Stimulated activated CD4-positive, alpha-beta T cell treated with anti-CD3 and anti-CD28 coated beads, Interleukin-4, amount 100 ng/mL, for 4 hours (primary cell): ENCODE data around the gene HHLA2.
"Not testable (repeated sequence)": the region's sequence is repeated elsewhere in the genome, so short reads cannot be mapped to it uniquely, and the experiment has no call there.

Source experiments
- DNase-seq, 2 experiments: peaks; one replicate each; pipeline ENCODE4 v3.0.0-alpha.2; 2020

HHLA2 gene, protein sequence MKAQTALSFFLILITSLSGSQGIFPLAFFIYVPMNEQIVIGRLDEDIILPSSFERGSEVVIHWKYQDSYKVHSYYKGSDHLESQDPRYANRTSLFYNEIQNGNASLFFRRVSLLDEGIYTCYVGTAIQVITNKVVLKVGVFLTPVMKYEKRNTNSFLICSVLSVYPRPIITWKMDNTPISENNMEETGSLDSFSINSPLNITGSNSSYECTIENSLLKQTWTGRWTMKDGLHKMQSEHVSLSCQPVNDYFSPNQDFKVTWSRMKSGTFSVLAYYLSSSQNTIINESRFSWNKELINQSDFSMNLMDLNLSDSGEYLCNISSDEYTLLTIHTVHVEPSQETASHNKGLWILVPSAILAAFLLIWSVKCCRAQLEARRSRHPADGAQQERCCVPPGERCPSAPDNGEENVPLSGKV

DNA sequence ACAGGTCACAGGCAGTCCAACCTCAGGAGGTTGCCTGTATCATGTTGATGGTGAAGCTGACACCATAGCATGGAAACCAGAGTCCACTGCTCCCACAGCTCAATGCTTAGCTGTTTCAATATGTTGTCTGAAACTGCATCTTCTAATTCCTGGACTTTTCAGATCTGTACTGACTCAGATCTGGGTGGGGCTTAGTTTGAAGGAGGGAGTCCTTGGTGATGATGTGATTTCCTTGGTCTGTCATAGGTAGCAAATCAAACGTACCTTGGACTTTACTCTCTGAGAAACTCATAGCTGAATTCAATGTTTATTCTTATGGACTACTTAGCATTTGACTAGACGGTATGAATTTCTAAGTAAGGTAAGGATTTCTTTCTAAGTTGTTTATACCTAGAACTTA is at the start of gene HHLA2:
Gene HHLA2 (plus strand): TSS at position 310 of the 400 bp plus-strand sequence. CDS start 55,266 bp downstream, outside the sequence.
- no peak for DNase-seq

DNA sequence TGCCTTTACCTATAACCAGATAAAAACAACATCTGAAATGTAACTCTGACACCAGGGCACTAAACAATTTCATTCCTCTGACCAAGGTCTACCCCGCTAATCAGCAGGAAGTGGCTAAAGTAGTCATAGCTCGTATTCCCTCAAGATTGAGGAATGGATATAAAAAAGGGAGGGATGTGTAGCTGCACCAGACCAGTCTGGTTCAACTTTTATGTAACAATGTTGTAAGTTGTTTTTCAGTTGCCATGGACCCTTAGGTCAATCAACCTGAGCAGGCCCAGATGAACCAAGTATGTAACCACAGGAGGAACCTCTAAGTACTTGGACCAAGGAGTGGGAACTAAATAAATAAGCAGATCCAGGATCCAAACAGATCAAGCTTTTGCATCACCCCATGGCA is 45.7 kb upstream of the HHLA2 start:
- DNase-seq, result no peak

DNA sequence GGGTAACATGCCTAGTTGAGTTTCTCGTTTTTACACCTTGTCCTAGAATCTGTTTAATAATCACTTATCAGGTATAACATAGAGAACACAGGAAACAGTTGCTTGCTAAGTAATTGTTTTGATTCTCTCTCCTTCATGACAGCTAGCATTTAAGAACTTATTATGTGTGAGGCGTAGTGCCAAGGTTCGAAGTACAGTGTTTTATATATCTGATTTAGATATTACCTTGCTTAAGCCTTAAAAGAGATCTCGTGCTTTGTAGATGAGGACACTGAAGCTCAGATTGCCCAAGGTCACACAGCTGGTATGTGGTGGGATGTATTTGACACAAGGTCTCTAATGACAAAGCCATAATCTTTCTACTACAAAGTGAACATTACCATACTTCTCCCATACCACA is 45.1 kb upstream of the HHLA2 start:
- DNase-seq, result no peak

DNA sequence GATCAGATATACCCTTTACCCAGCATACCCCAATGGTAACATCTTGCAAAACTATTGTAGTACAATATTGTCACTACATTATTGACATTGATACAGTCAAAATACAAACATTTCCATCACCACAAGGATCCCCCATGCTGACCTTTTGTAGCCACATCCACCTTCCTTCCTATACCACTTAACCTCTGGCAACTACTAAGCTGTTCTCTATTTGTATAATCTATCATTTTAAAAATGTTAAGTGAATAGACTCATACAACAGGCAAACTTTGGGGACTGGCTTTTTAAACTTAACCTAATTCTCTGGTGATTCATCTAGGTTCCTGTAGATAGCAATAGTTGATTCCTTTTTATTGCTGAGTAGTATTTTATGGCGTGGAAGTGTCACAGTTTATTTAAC is 44.5 kb upstream of the HHLA2 start:
- no peak for DNase-seq

DNA sequence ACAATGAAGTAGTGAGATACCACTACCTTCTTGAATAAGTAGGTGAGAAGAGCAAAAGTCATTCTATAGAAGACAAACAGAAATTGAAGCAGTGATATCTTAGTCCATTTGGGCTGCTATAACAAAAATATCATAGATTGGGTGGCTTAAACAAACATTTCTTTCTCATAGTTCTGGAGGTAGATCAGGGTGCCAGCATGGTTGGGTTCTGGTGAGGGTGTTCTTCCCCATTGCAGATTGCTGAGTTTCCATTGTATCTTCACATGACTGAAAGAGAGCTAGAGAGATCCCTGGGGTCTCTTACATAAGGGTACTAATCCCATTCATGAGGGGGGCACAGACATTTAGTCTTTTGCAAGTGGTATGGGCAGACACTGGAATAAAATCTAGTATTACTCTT is 41.2 kb upstream of the HHLA2 start:
- no peak for DNase-seq

DNA sequence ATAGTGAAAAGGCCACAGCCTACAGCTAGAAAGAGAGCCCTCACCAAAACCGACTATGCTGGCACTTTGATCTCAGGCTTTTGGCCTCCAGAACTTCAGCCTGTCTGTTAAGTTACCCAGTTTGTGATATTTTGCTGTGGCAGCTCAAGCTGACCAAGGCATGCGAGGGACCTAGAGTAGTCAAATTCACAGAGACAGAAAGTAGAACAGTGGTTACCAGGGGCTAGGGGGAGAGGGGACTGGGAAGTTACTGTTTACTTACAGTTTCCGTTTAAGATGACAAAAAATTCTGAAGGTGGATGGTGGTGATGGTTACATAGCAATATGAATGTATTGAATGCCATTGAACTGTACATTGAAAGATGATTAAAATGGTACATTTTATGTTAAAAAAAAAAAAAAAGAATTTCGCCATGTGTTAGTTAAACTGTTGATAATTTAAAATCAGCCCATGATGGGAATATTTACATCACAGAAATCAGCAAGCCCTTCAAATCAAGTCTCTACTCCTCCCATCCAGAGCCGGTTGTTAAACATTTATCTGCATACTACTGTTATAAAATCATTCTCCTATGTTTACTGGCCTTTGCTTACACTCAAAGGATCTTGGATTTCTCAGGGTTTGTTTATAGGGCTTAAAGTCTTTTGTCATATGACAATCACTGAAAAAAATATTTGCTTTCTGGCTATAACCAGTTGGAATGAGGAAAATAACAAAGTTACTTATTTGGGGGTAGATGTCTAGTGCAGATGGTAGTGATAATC is 31.6 kb upstream of the HHLA2 start:
- not testable (repeated sequence) for DNase-seq

DNA sequence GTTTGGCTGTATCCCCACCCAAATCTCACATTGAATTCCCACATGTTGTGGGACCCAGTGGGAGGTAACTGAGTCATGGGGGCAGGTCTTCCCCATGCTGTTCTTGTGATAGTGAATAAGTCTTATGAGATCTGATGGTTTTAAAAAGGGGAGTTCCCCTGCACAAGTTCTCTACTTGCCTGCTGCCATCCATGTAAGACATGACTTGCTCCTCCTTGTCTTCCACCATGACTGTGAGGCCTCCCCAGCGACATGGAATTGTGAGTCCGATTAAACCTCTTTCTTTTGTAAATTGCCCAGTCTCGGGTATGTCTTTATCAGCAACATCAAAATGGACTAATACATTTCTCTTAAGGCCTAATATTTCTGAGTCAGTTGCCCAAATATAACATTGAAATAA is 28.1 kb upstream of the HHLA2 start:
- not testable (repeated sequence) for DNase-seq

DNA sequence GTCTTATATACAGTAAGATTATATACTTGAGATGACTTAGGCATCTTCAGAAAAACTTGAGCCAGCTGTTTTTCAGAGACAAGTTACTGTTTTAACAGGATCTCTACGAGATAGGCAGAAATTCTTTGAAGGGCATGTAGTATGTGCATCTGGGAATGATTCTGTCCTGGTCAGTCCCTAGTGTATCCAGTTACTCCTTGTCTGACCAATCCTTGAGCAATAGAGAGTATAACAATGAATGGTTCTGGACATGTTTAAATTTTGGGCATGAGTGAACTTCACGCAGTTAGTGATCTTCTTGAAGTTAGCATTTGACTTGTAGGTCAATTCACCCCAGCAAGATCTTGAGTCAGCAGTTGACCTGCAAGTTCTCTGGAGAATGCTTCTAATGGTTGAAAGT is 24.7 kb upstream of the HHLA2 start:
- no peak for DNase-seq

DNA sequence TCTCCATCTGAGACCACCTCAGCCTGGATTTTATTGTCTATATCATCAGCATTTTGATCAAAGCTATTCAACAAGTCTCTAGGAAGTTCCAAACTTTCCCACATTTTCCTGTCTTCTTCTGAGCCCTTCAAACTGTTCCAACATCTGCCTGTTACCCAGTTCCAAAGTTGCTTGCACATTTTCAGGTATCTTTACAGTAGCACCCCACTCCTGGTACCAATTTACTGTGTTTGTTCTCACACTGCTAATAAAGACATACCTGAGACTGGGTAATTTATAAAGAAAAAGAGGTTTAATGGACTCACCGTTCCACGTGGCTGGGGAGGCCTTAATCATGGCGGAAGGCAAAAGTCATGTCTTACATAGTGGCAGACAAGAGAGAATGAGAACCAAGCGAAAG is 17.3 kb upstream of the HHLA2 start:
- DNase-seq, result not testable (repeated sequence)

DNA sequence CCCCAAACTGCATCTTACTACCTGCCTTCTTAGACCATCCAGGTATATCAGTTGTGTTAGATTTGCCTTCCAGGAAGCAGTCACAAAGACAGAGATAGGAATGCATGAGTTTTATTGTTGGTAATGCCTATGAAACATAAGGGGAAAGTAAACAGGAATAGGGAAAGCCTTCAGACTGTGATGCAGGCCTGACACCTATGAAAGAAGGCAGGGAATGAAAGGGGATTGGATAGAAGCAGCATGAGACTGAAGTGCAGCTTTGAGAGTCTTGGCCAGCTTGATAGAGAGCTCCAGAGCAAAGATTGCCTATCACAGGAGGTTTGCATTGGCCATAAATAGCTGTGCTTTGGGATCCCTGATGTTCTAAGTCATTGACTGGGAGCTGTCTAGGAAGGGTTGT is 15.9 kb upstream of the HHLA2 start:
- no peak for DNase-seq

DNA sequence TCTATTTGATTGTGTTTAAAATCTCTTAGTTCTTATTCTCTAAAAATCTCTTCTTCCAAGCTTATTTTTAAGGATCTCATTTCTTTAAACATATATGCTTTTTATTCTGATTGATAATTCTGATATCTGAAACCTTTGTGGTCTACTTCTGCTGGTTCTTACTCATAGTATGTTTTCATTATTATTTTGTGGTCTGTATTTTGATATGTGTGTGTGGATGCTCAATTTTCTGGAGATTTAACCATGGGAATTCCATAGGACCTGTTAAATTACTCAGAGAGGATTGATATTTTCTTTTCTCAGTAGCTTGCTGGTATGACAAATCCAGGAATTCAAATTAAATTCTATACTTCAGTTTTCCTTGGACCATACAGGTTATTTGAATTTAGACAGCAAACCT is 14.7 kb upstream of the HHLA2 start:
- DNase-seq, result no peak

DNA sequence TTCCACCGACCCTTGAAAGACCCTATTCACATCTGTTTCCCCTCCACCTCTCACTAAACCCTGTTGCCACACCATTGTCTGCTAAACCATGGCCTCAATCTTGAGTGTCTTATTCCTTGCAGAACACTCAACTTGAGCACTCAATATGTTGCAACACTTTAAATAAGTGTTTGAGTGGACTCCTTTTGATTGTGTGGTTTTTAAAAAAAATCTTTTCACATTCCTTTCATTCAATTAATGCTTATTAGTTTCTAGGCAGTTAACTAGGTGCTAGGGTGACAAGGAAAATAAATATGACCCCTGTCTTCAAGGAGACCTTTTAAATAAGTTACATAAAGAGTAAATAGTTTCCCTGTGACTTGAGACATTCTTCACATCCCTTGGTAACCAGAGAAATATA is 13.3 kb upstream of the HHLA2 start:
- DNase-seq, result no peak

DNA sequence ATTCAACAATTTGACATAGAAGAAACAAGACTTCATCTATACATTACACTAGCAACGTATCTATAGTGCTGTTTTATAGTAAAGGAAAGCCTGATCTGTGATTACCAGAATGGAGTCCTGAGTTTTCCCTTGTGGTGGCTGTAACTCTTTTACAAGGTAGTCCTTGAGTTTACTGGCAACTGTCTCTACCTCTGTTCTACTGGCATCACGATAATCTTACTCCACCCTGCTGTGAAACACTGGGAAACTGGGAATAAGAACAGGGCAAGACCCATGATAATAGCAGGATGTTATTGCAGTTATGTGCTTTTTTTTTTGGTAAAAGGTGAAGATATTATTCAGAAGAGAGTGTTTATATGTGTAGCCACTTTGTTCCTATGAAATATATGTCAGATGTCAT is 12.4 kb upstream of the HHLA2 start:
- DNase-seq, result no peak

DNA sequence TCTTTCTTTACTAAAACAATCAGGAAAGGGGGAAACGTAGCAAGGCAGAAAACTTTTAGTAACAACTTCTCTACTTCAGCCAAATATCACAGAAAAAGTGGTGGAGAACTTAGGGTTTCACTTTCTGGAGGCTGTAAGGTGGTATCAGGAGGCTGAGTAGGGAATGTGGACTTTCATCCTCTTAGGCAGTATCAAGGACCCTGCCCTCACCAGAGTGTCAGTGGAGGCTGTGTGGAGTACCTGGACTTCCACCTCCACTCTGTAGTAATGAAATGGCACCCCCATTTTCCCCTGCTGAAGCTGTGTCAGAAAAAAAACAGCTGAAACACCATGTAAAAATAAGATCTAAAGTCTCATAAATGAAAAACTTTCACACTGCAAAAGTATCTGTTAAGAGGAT is 11.2 kb upstream of the HHLA2 start:
- no peak for DNase-seq

DNA sequence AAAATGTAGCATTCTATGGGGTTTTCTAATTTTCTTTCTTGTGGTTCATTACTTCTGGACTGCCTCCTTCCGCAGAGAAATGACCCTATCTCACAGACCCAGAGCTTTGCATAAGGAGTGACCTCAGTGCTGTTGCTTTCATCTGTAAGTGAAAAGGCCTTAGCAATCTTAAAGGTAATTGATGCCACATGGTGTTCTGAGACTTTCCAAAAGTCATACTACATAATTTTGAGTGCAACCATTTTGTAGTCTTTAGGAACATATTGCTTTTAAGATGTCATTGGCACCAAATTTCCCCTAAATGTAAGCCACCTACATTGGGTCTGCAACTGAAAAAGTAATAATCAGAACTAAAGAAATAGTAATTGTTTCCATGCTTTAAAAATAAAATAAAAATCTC is 9.2 kb upstream of the HHLA2 start:
- no peak for DNase-seq

DNA sequence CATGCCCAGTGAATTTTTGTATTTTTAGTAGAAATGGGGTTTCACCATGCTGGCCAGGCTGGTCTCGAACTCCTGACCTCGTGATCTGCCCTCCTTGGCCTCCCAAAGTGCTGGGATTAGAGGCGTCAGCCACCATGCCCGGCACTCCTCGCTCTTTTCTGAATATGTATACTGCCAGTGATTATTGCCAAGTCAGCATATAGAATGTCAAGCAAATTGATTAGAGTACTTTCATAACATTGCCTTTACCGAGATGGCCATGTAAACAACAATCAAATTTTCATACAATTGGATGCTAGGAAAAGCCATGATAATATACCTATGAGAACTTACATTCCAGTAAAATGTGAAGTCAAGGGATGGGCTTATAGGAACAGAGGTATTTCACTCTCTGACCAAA is 8.2 kb upstream of the HHLA2 start:
- not testable (repeated sequence) for DNase-seq

DNA sequence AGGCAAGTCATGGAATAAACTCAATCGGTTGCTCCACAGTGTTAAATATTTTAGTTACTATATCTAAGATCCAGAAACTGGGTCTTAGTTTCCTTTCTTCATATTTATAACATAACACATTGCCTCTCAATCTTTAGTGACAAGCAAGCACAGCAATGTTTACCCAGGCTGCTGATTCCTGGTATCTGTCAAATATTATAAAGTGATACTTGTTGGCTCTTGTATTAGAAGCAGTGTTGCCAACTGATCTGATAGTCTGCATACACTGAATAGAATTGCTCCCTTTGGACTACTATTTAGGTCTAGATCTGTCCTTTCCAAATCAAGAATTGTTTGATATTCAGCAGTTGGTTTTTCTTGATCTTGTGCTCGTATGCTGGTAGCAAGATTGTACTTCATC is 7.2 kb upstream of the HHLA2 start:
- DNase-seq, result no peak

DNA sequence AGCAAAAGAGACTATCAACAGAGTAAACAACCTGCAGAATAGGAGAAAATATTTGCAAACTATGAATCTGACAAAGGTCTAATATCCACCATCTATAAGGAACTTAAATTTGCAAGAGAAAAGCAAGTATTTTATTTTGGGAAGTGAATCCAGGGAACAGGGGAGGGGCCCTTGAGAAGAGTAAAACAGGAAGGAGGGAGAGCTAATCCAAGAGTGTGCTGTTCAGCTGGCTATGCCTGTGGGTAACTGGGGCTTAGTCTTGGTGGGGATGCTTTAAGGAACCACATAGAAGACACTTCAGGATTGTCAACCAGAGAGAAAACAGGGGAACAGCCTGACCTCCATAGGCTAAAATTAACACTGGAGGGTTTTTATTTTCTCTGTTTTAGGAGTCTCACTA is 3.9 kb upstream of the HHLA2 start:
- DNase-seq, result no peak

DNA sequence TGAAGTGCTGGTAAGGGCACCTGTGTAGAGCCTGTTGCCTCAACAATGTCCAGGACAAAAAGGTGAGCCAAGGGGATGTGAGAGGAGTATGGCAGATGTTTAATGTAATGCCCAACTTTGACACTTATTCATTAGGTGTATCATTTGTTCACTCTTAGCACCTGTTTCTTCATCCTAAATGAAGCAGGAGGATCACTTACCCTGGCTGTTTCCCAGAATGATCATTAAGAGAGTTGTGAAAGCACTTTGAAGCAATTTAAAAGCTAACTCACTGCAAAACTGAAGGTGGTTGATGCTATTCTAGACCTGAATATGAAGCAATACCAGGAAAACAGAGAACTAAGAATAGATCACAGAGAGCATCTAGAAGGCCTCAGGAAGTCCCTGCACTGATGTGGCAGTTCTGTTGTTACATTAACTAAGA is 3.4 kb upstream of the HHLA2 start:
- no peak for DNase-seq

DNA sequence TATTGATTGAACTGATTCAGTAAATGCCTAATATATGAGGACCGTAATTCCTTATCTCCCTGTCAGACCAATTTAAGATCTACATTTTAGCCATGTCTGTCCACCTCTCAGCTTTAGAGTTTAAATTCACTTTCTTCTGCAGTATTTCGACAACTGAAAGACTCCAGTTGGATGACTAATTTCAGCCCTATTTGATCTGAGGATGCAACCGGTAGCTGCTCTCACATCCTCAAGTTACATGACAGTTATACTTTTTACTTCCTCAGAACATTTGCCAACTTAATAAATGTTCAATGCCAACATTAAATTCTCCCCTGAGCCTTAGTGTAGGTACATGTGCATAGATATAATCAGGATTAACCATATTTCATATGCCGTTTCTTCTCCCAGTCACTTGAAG is 2.5 kb upstream of the HHLA2 start:
- no peak for DNase-seq

DNA sequence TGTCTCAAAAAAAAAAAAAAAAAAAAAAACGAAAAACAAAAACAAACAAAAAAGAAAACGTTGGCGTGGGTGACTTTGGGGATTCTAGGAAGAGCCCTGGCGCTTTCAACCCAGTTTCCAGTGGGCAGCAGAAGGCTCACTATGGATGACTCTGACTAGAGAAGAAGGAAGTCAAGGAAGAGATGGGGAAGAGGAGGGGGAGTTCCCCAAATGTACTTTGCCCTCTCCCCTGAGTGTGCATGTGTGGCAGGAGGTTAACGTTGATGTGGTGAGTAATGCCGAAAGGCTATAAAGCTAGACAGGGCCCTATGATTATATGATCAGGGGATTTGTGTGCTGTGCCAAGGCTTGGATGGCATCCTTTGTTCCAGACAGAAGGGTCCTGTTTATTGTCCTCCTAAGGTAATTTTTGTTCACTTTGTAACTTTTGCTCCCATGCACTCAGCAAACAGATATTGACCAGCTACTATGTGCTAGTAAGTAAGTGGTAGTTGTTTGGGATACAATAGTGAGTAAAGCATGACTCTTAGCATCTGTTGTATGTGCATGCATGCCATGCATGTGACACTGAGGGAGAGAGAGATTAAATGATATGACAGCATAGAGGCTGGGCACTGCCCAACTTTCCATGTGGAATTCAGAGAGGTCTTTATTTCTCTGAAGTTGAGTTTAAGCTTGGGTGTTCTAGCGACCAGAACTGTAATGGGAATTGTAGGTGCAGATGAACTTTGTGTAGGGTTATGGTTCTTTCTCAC is 750 bp upstream of the HHLA2 start:
- DNase-seq, result no peak

DNA sequence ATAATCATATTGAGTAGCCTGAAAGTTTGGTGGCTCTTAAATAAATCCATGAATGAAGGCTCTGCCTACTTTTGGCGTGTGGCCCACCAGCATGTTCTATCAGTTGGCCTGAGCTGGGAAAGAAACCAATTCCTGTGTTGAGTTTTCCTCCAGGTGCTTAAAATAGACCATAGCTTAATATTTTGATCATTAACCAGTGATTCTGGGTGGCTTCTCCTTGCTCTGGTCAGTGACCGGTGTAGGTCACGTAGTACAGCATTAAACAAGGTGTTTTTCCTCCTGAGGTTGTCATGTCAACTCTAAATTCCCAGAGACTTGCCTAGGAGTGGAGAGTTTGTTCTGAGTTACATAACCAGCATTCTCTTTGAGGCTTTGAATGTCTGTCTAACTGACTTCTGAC is 1.3 kb downstream of the HHLA2 start:
- no peak for DNase-seq

DNA sequence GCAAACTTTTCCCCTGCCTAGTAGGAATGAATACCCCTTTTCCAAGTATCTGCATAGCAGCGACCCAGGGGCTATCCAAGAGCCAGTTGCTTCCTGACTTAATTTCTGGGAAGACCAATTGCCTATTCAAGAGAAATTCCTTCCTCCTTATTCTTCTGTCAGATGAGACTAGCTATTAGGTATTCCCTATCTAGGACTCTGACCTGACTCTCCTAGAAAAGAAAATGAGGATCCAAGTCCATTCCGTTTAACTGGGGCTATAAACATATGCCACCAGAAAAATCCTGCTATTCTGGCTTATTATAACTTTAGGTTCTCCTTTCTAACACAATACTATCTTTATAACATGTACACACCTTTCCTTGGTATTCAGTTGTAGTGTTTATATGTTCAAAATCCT is 1.7 kb downstream of the HHLA2 start:
- DNase-seq, result no peak
